NB4 (cell line): ENCODE measurements around the gene AZGP1.
A peak's percentile ranks its signal among the peaks of the same experiment; 100 is the strongest.
"Not testable (repeated sequence)": the region's sequence is repeated elsewhere in the genome, so short reads cannot be mapped to it uniquely, and the experiment has no call there.

Source experiments
- DNase-seq: peaks from one replicate; pipeline ENCODE4 v3.0.0; 2010; ENCODE audit warnings: low read depth
- H3K4me3 ChIP-seq: one replicate; pipeline ENCODE4 v1.5.1; 2011; ENCODE audit warnings: mild to moderate bottlenecking, low read depth, low read length, moderate library complexity
- MYC ChIP-seq: IDR thresholded peaks from 2 replicates; pipeline ENCODE4 v1.6.1; 2011; ENCODE audit warnings: low read depth, low read length
- POLR2A ChIP-seq: IDR thresholded peaks from 2 replicates; pipeline ENCODE4 v1.6.1; 2011; ENCODE audit warnings: mild to moderate bottlenecking; ENCODE audit not compliant: insufficient read length; ENCODE audit errors: extremely low read depth
- TF ChIP-seq, protein P1 (sequence below): IDR thresholded peaks from 2 replicates; pipeline ENCODE4 v1.6.1; 2011; ENCODE audit warnings: low read depth, low read length
- TF ChIP-seq, protein P2 (sequence below): IDR thresholded peaks from one replicate; pipeline ENCODE4 v1.5.1; 2012; ENCODE audit warnings: low read depth, low read length

The AZGP1 gene

DNA sequence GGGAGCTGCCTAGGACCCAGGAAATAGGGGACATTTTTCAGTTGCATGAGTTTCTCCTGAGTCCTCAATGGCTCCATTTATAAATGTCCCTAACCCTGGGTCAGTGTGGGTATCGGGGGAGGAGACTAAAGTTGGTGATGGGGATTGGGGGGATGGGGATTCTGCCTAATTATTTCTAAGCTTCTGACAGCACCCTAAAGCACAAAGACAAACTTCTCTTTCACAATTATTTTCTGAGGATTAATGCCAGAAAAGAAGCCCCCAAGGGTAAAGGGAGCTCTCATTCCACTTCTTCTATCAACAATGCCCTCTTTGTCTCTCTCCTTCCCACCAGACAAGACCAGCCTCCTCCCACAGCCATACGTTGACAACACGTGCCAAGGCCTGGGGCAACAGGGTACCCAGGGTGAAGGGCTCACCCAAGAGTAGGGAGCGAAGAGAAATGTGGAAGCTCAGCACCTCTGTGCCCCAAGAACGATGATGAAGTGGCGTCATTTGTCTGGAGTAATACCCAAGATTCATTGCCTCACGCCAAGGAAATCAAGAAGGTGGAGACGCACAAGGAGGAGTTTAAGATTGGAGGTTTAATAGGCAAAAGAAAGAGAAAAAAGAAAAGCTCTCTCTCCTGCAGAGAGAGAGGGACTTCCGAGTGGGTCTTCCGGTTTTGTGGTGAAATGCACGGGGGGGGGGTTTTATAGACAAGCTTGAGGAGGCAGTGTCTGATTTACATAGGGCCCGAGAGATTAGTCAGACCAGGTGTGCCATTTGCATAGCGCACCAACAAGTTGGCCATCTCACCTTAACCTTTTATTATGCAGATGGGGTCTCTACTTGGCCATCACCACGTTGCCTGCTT, 32.0 kb downstream of the AZGP1 start:
- TF ChIP-seq MYC (no peak), POLR2A (no peak)
- TF ChIP-seq, protein P1, sequence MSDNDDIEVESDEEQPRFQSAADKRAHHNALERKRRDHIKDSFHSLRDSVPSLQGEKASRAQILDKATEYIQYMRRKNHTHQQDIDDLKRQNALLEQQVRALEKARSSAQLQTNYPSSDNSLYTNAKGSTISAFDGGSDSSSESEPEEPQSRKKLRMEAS = no peak
- TF ChIP-seq, protein P2, sequence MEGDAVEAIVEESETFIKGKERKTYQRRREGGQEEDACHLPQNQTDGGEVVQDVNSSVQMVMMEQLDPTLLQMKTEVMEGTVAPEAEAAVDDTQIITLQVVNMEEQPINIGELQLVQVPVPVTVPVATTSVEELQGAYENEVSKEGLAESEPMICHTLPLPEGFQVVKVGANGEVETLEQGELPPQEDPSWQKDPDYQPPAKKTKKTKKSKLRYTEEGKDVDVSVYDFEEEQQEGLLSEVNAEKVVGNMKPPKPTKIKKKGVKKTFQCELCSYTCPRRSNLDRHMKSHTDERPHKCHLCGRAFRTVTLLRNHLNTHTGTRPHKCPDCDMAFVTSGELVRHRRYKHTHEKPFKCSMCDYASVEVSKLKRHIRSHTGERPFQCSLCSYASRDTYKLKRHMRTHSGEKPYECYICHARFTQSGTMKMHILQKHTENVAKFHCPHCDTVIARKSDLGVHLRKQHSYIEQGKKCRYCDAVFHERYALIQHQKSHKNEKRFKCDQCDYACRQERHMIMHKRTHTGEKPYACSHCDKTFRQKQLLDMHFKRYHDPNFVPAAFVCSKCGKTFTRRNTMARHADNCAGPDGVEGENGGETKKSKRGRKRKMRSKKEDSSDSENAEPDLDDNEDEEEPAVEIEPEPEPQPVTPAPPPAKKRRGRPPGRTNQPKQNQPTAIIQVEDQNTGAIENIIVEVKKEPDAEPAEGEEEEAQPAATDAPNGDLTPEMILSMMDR = no peak
- no peak overlapping the region for H3K4me3 ChIP-seq
- DNase-seq = no peak

DNA sequence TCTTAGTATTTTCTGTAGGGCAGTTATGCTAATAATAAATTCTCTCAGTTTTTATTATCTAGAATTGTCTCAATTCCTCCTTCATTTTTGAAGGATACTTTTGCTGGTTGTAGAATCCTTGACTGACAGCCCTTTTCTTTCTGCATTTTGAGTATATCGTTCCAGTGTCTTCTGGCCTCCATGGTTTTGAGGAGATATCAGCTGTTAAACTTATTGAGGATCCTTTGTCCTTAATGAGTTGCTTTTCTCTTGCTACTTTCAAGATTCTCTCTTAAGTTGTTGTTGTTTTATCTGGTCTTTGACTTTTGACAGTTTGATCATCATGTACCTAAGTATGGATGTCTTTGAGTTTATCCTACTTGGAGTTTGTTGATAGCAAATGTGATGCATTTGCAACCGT, 37.5 kb downstream of the AZGP1 start:
- TF ChIP-seq, protein P2 = no peak
- TF ChIP-seq POLR2A (no peak), MYC (no peak)
- TF ChIP-seq, protein P1 = no peak
- no peak overlapping the region for H3K4me3 ChIP-seq
- DNase-seq = no peak

DNA sequence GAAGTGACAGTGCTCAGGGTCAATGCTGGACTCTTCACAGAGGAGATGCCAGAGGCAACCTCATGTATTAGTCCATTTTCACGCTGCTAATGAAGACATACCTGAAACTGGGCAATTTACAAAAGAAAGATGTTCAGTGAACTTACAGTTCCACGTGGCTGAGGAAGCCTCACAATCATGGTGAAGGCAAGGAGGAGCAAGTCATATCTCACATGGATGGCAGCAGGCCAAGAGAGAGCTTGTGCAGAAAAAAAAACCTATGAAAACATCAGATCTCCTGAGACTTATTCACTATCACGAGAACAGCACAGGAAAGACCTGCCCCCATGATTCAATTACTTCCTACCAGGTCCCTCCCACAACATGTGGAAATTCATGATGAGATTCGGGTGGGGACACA, 40.8 kb downstream of the AZGP1 start:
- not testable (repeated sequence) for DNase-seq, H3K4me3 ChIP-seq

DNA sequence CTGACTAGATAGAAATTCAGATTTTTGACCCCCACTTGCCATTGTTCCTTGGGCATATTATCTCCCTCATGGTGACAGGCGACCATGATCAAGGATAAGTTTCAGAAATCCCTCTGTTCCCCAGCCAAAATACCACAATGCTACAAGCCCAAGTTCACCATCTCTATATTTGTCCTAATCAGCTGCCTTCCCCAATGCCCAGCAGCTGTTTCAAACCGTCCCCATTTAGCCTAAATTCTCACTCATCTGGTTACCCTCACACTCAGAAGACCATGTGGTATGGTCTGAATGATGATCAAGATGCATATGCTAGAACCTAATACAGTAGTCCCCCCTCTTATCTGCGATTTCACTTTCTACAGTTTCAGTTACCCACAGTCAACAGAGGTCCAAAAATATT, 45.5 kb downstream of the AZGP1 start:
- TF ChIP-seq, protein P2 = no peak
- TF ChIP-seq POLR2A (no peak), MYC (no peak)
- TF ChIP-seq, protein P1 = no peak
- H3K4me3 ChIP-seq = no peak overlapping the region
- DNase-seq = no peak

DNA sequence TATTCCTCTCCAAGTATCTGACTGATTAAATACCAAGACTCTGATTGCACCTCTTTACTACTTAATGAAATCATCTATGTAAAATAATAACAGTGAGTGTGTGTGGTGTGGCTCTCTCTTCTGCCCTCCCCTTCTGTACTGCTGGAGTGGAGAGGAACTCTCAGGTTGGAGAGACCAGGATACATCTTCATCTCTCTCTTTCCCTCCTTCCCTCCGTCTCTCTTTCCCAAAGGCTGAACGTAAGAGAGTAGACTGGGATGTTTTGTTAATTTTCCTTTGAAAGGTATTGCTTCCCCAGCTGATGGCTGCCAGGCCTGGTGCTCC, 46.1 kb downstream of the AZGP1 start:
- no peak for DNase-seq
- no peak overlapping the region for H3K4me3 ChIP-seq
- TF ChIP-seq MYC (no peak; the same call in 1 of the 2 replicates), POLR2A (no peak)
- TF ChIP-seq, protein P2 = no peak
- TF ChIP-seq, protein P1 = no peak

DNA sequence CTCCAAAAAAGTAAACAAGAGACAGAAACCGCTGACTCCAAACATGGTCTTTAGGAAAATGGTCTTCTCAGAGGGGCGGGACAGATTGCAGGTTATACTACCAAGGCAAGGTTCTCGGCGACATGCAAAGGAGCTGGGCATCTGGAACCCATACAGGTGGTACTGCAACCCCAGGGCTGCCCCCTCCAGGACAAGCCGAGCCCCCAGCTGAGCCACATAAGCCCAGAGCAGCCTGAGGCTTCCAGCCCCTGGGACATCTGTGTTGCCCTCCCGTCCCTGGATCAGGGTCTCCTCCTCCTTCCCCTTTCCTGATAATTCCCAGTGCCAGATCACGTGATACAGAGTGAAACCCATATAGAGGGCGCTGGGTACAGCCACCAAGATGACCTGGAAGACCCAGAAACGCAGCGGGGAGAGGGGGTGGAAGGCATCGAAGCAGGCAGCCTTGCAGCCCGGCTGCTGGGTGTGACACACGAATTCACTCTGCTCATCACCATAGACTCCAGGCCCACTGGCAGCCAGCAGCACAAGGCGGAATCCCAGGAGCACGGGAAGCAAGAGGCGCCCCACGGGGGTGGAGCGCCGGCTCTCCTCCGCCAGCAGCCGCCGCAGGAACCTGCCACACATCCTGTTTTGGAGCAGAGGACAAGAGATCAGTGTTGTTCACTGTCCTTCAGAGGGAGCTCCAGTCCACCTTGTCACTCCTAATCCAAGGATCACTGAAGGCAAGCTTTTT, 46.7 kb downstream of the AZGP1 start, which contains the start of gene GJC3:
Gene GJC3, minus strand, starts transcription at position 627 of the 736 bp plus-strand sequence. Its CDS starts 0 bp downstream, at position 627.
- DNase-seq = peak; percentile 78
- H3K4me3 ChIP-seq = peak within 1 kb of the TSS; percentile 22
- TF ChIP-seq, protein P2 = peak; percentile 57
- TF ChIP-seq, protein P1 = no peak
